ENCODE measurements around the gene ANAPC4. TPM values are rescaled to one million over a fixed set of nuclear protein-coding genes. Genes with fewer than 3 reads are reported as not detected.

Gene ANAPC4
- total and polyA plus RNA-seq, 2 of the 13 experiments (the other 11 are each of a cell fraction or from before 2014, with no cell fraction given) = 14.5 to 30.2 TPM

GRCh38 chr4:25367004-25367621 is 9.9 kb upstream of the ANAPC4 start (continued):
- no peak for TF ChIP-seq ZNF317 (CRISPR knock-in tag; IDR thresholded peaks at IDR 0.05)
- TF ChIP-seq SNAPC2 (CRISPR knock-in tag; IDR thresholded peaks at IDR 0.05) = no peak
- TF ChIP-seq ARID3A (IDR thresholded peaks at IDR 0.05; ENCODE audit: low read depth, low read length) = 0 out of 2 replicates have a peak, but pooled peaks have one; percentile 29

- BruUV-seq (replicated peaks) = no TSS peak
- no peak for ATAC-seq
Observed at GRCh38 chr4:25367877-25368276, 9.2 kb upstream of the ANAPC4 start.

More at GRCh38 chr4:25367877-25368276, 9.2 kb upstream of the ANAPC4 start:
- Histone ChIP-seq H3K4me2 (ENCODE audit: low read depth, low read length) (0 out of 2 replicates have a peak overlapping the region, but pooled peaks have one; percentile 36), H3K4me3 (replicated peaks in 1 of 3; ENCODE audit: insufficient read depth in 1 of 3, low read depth in 2 of 3, low read length in 3 of 3) (no peak overlapping the region), H3K27ac (ENCODE audit: extremely low read length, insufficient read depth, low read length) (peak overlapping the region; percentile 34), H3K36me3 (replicated peaks in 1 of 2; ENCODE audit: control insufficient read depth in 1 of 2, insufficient read depth in 2 of 2, low read length in 2 of 2) (peaks cover 2 to 17% of the 10 kb centered on the region in 2 experiments; a peak in 2 of 5 replicates), H2AFZ (ENCODE audit: low read length) (no peak overlapping the region), H3K4me1 (ENCODE audit: insufficient read depth, low read length) (peaks cover 31% of the 10 kb centered on the region), H3K9me3 (ENCODE audit: low read length) (no peaks in the 10 kb centered on the region), H4K20me1 (ENCODE audit: insufficient read depth, low read length) (no peaks in the 10 kb centered on the region), H3K27me3 (ENCODE audit: control insufficient read depth in 1 of 2, insufficient read depth in 2 of 2, low read length in 2 of 2) (no peaks in the 10 kb centered on the region), H3K9ac (ENCODE audit: insufficient read depth, low read depth, low read length) (peak overlapping the region; percentile 19; the same call in 1 of the 2 replicates), H3K79me2 (ENCODE audit: insufficient read depth, low read length) (no peaks in the 10 kb centered on the region)
- intact Hi-C loops (cut with micrococcal nuclease; ENCODE audit: unreplicated experiment) (loop anchor here (1.0 to 5.0 kb wide), 4 partner anchors 55 to 388 kb away; partner anchors contain the start of genes SEPSECS and ZCCHC4), in situ Hi-C loops (cut with HindIII; ENCODE audit: extremely low pct_ligation_motif_present, low pct_unique_long_range_greater_than_20kb) (loop anchor here (10.0 to 25.0 kb wide), 2 partner anchors 183 to 381 kb away; no protein-coding TSS in a partner anchor)
- FAIRE-seq = no peak
- TF ChIP-seq MNT (IDR thresholded peaks at IDR 0.05) = no peak
- TF ChIP-seq ZNF772 (CRISPR knock-in tag; IDR thresholded peaks at IDR 0.05) = no peak
- TF ChIP-seq RBM39 (IDR thresholded peaks at IDR 0.05; ENCODE audit: low read depth, low read length, poor library complexity, severe bottlenecking) = no peak
- TF ChIP-seq MAFK (conservative IDR thresholded peaks at IDR 0.05 in 1 of 2, IDR thresholded peaks at IDR 0.05 in 1 of 2; ENCODE audit: low read length in 2 of 2) = peak; percentile 91 to 94
- no peak for TF ChIP-seq PRDM15 (CRISPR knock-in tag; IDR thresholded peaks at IDR 0.05)
- peak; percentile 92 for TF ChIP-seq MAFF (IDR thresholded peaks at IDR 0.05; ENCODE audit: low read depth, low read length)
- ChIA-PET CTCF (ENCODE audit: low intra/inter-chr PET ratio, low total read pairs) (interaction anchor here (1.6 kb wide), 1 partner anchor 55 kb away, joined by 6 read pairs; the partner anchor contains the start of gene ZCCHC4), POLR2A (interaction anchor here (1.2 to 1.3 kb wide), 2 partner anchors 9 to 55 kb away, joined by 6 to 7 read pairs; partner anchors contain the start of genes ANAPC4 and ZCCHC4)
- no peak for DNase-seq (ENCODE audit: low spot score)
